ENCODE measurements around the gene RGL4. TPM values are rescaled to one million over a fixed set of nuclear protein-coding genes. Genes with fewer than 3 reads are reported as not detected.

The RGL4 gene
- total RNA-seq, 1 donor from 2014 or later = 0.15 TPM

DNA sequence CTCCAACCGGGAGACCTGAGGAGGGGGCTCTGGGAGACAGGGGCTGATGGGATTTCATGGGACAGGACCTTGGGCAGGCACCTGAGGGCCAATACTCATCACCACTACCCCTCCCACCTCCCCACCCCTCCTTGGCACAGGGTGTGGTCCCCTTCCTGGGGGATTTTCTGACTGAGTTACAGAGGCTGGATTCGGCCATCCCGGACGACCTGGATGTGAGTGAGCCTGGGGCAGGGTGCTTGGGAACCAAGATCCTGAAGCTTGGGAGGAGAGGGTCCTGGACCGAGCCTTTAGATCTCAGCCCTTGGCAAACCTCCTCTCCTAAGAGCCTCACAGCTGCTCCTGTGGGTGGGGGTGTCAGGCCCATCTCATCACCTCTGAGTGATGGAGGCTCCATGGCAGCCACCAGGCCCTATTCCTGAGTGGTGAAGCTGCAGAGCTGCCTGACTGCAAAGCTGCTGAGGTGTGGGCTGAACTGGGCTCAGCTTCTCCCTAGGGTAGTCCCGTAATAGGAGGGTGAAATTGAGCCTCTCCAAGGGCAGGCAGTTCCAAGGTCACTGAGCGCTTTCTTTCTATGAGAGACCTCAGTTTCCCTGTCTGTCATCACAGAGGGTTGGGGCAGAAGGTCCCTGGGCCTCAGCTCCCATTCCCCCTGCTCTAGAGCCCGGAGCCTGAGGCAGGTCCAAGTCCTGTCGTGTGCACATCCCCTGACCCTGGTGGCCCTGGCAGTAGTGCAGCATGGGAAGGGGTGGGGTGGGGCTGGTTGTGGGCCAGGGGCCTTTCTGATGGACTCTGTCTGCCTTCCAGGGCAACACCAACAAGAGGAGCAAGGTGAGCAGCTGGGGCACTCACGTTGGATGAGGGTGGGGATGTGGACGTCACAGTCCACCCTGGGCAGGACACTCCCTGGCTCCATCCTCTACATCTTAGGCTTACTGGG lies 6.5 kb downstream of the RGL4 start:
- TF ChIP-seq CTCF (IDR thresholded peaks at IDR 0.05; ENCODE audit: unreplicated experiment) = no peak
- Mint-ChIP-seq H3K27ac (ENCODE audit: unreplicated experiment) (no peak overlapping the region), H3K9me3 (ENCODE audit: unreplicated experiment) (no peaks in the 10 kb centered on the region), H3K4me1 (ENCODE audit: unreplicated experiment) (peaks cover 19% of the 10 kb centered on the region), H3K36me3 (ENCODE audit: low read depth, unreplicated experiment) (peaks cover 30% of the 10 kb centered on the region), H3K27me3 (ENCODE audit: unreplicated experiment) (peaks cover 1% of the 10 kb centered on the region), H3K4me3 (ENCODE audit: unreplicated experiment) (no peak overlapping the region)
- DNase-seq (ENCODE audit: low spot score) = no peak

DNA sequence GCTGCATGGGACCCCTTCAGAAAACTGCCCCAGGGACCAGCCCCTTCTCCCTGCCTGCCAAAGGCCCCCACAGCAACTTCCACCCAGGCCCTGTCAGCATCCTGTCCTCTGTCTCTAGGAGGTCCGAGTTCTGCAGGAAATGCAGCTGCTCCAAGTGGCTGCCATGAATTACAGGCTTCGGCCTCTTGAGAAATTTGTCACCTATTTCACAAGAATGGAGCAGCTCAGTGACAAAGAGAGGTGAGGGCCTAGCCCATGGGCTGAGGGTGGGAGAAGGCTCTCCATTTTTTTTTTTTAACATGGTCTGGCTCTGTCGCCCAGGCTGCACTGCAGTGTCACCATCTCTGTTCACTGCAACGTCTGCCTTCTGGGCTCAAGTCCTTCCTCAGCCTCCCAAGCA lies 7.3 kb downstream of the RGL4 start:
- no peak overlapping the region for H3K27ac Mint-ChIP-seq (ENCODE audit: unreplicated experiment)
- DNase-seq (ENCODE audit: low spot score) = no peak
- H3K4me3 Mint-ChIP-seq (ENCODE audit: unreplicated experiment) = no peak overlapping the region
- peaks cover 1% of the 10 kb centered on the region for H3K27me3 Mint-ChIP-seq (ENCODE audit: unreplicated experiment)
- no peaks in the 10 kb centered on the region for H3K9me3 Mint-ChIP-seq (ENCODE audit: unreplicated experiment)
- H3K4me1 Mint-ChIP-seq (ENCODE audit: unreplicated experiment) = peaks cover 19% of the 10 kb centered on the region
- no peak for TF ChIP-seq CTCF (IDR thresholded peaks at IDR 0.05; ENCODE audit: unreplicated experiment)
- peaks cover 26% of the 10 kb centered on the region for H3K36me3 Mint-ChIP-seq (ENCODE audit: low read depth, unreplicated experiment)

- peaks cover 24% of the 10 kb centered on the region for H3K36me3 Mint-ChIP-seq (ENCODE audit: low read depth, unreplicated experiment)
- no peak overlapping the region for H3K27ac Mint-ChIP-seq (ENCODE audit: unreplicated experiment)
- H3K9me3 Mint-ChIP-seq (ENCODE audit: unreplicated experiment) = no peaks in the 10 kb centered on the region
Observed at GRCh38 chr22:23698673-23699235, 7.9 kb downstream of the RGL4 start.

DNA sequence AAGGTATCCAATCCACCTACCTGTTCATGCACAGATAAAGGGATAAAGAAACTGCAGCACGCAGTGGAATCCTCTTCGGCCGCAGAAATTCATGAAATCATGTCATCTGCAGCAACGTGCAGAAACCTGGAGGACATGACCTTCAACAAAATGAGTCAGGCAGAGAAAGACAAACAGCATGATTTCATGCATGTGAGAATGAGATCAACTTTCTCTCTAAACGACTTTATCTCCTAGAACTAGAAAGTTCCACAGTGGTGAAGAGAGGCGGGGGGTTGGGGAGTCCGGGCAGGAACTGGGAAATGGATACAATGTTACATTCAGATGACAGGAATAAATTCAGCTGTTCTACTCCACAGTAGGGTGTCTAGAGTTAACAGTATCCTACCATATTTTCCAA lies 9.9 kb downstream of the RGL4 start:
- Mint-ChIP-seq H3K27ac (ENCODE audit: unreplicated experiment) (no peak overlapping the region), H3K4me3 (ENCODE audit: unreplicated experiment) (no peak overlapping the region), H3K9me3 (ENCODE audit: unreplicated experiment) (no peaks in the 10 kb centered on the region), H3K27me3 (ENCODE audit: unreplicated experiment) (no peaks in the 10 kb centered on the region), H3K36me3 (ENCODE audit: low read depth, unreplicated experiment) (peaks cover 27% of the 10 kb centered on the region), H3K4me1 (ENCODE audit: unreplicated experiment) (peaks cover 11% of the 10 kb centered on the region)
- no peak for DNase-seq (ENCODE audit: low spot score)
- no peak for TF ChIP-seq CTCF (IDR thresholded peaks at IDR 0.05; ENCODE audit: unreplicated experiment)

More at GRCh38 chr22:23698673-23699235, 7.9 kb downstream of the RGL4 start:
- peaks cover 1% of the 10 kb centered on the region for H3K27me3 Mint-ChIP-seq (ENCODE audit: unreplicated experiment)
- TF ChIP-seq CTCF (IDR thresholded peaks at IDR 0.05; ENCODE audit: unreplicated experiment) = no peak
- no peak overlapping the region for H3K4me3 Mint-ChIP-seq (ENCODE audit: unreplicated experiment)
- H3K4me1 Mint-ChIP-seq (ENCODE audit: unreplicated experiment) = peaks cover 19% of the 10 kb centered on the region
- DNase-seq (ENCODE audit: low spot score) = no peak

GRCh38 chr22:23704062-23704461 lies 13.2 kb downstream of the RGL4 start:
- no peaks in the 10 kb centered on the region for H3K4me1 Mint-ChIP-seq (ENCODE audit: unreplicated experiment)
- no peak for TF ChIP-seq CTCF (IDR thresholded peaks at IDR 0.05; ENCODE audit: unreplicated experiment)
- no peak overlapping the region for H3K4me3 Mint-ChIP-seq (ENCODE audit: unreplicated experiment)
- DNase-seq (ENCODE audit: low spot score) = no peak
- no peaks in the 10 kb centered on the region for H3K27me3 Mint-ChIP-seq (ENCODE audit: unreplicated experiment)
- peaks cover 30% of the 10 kb centered on the region for H3K36me3 Mint-ChIP-seq (ENCODE audit: low read depth, unreplicated experiment)
- H3K27ac Mint-ChIP-seq (ENCODE audit: unreplicated experiment) = no peak overlapping the region
- H3K9me3 Mint-ChIP-seq (ENCODE audit: unreplicated experiment) = no peaks in the 10 kb centered on the region

Data from endothelial cell (in vitro differentiated cells).